GM12878 (cell line): ENCODE results near the gene ELMO3. TPM values are rescaled to one million over a fixed set of nuclear protein-coding genes. Genes with fewer than 3 reads are reported as not detected.
A peak's percentile ranks its signal among the peaks of the same experiment; 100 is the strongest.

Experiments
- ATAC-seq: fragments of 200-7000 bp; cut with Tn5 transposase; 3 replicates; pipeline ENCODE4 v1.9.1; 2020; ENCODE audit warnings: mild to moderate bottlenecking, moderate library complexity
- BruUV-seq: library from RNA; stranded (reverse); fragments of 400-500 nt; replicated peaks from 2 replicates; lab custom pipeline; 2021; lab: Mats Ljungman, UMichigan
- CTCF ChIA-PET: fragments of 300-600 bp; sonication (Branson Sonifier 250); formaldehyde crosslinking; extraction: SDS; loops from one replicate; lab custom pipeline; 2021; ENCODE audit warnings: inconsistent platforms; lab: Yijun Ruan, JAX
- POLR2A ChIA-PET: fragments of 350-600 bp; formaldehyde crosslinking; extraction: SDS; loops from one replicate; lab custom pipeline; 2021; ENCODE audit warnings: inconsistent platforms; lab: Charles Lee
- RAD21 ChIA-PET: fragments of 300-600 bp; sonication (Branson Sonifier 250); formaldehyde crosslinking; loops from one replicate; lab custom pipeline; 2023; ENCODE audit warnings: antibody characterized with exemption; ENCODE audit not compliant: unreplicated experiment; lab: Charles Lee
- SMC1A ChIA-PET: fragments of 300-600 bp; sonication (Branson Sonifier 250); formaldehyde crosslinking; loops from one replicate; lab custom pipeline; 2023; ENCODE audit not compliant: unreplicated experiment, uncharacterized antibody; lab: Charles Lee
- DNase-seq: peaks from one replicate; pipeline ENCODE4 v3.0.0-alpha.2; 2011; ENCODE audit warnings: low read depth, low spot score
- FAIRE-seq: peaks from 3 replicates; lab custom pipeline; 2011; peaks lifted over from hg19 to GRCh38; lab: Jason Lieb, UNC
- H2AFZ ChIP-seq: 2 replicates; pipeline ENCODE4 v1.6.0; 2011; ENCODE audit warnings: low read depth, low read length, control low read depth; ENCODE audit not compliant: control insufficient read depth
- H3K27ac ChIP-seq: 2 replicates; pipeline ENCODE4 v1.5.1; 2011; ENCODE audit warnings: control low read depth; ENCODE audit not compliant: control insufficient read depth, insufficient read depth
- H3K27me3 ChIP-seq, 2 experiments: replicated peaks in 1 of 2; 2 replicates each; pipeline versions ENCODE4 v1.6.0 to v1.6.1; 2011; ENCODE audit warnings: low read length in 1 of 2; ENCODE audit not compliant: control insufficient read depth in 2 of 2, insufficient read depth in 2 of 2
- H3K36me3 ChIP-seq, 2 experiments: 2 replicates each; pipeline ENCODE4 v1.5.1; 2011; ENCODE audit warnings: low read length in 1 of 2; ENCODE audit not compliant: control insufficient read depth in 2 of 2, insufficient read depth in 2 of 2
- H3K4me1 ChIP-seq: 2 replicates; pipeline ENCODE4 v1.6.1; 2011; ENCODE audit warnings: mild to moderate bottlenecking, low read length, moderate library complexity, mixed read lengths; ENCODE audit not compliant: control insufficient read depth, insufficient read depth
- H3K4me2 ChIP-seq: 2 replicates; pipeline ENCODE4 v1.6.0; 2011; ENCODE audit warnings: control low read depth; ENCODE audit not compliant: control insufficient read depth, insufficient read depth
- H3K4me3 ChIP-seq: fragments of 200-600 bp; sonication (generic); 2 replicates; pipeline ENCODE4 v1.5.1; 2016
- H3K79me2 ChIP-seq: 2 replicates; pipeline ENCODE4 v1.6.0; 2011; ENCODE audit warnings: low read length; ENCODE audit not compliant: control insufficient read depth, insufficient read depth
- H3K9ac ChIP-seq: 2 replicates; pipeline ENCODE4 v1.8.0; 2011; ENCODE audit warnings: low read length, control low read depth, mixed read lengths; ENCODE audit not compliant: control insufficient read depth, insufficient read depth
- H3K9me3 ChIP-seq: replicated peaks from 3 replicates; pipeline ENCODE4 v1.5.1; 2011; ENCODE audit warnings: mild to moderate bottlenecking, low read length; ENCODE audit not compliant: control insufficient read depth, insufficient read depth
- H4K20me1 ChIP-seq: 2 replicates; pipeline ENCODE4 v1.6.0; 2011; ENCODE audit not compliant: control insufficient read depth, insufficient read depth
- BMI1 ChIP-seq: fragments of 450-650 bp; IDR thresholded peaks from 2 replicates; pipeline ENCODE4 v1.6.1; 2016; ENCODE audit warnings: mild to moderate bottlenecking, moderate library complexity, borderline replicate concordance
- CREM ChIP-seq: IDR thresholded peaks from 2 replicates; pipeline ENCODE4 v1.6.1; 2014; ENCODE audit warnings: antibody characterized with exemption, low read depth
- GABPA ChIP-seq: IDR thresholded peaks from 2 replicates; pipeline ENCODE4 v1.6.1; 2014; ENCODE audit warnings: antibody characterized with exemption, low read depth, mild to moderate bottlenecking, inconsistent platforms
- IKZF1 ChIP-seq: fragments of 450-650 bp; conservative IDR thresholded peaks from 2 replicates; pipeline ENCODE4 v1.6.1; 2017; ENCODE audit warnings: antibody characterized with exemption, mild to moderate bottlenecking
- MTA2 ChIP-seq: fragments of 450-650 bp; IDR thresholded peaks from 2 replicates; pipeline ENCODE4 v1.6.1; 2016; ENCODE audit warnings: low read depth, mild to moderate bottlenecking, moderate library complexity
- NFYB ChIP-seq: IDR thresholded peaks from 2 replicates; pipeline ENCODE4 v1.6.1; 2011; ENCODE audit warnings: low read depth, mild to moderate bottlenecking, low read length, improper control_type of control experiment, moderate library complexity; ENCODE audit not compliant: insufficient read depth
- RB1 ChIP-seq: fragments of 450-650 bp; formaldehyde crosslinking; IDR thresholded peaks from 2 replicates; pipeline ENCODE4 v1.6.1; 2017; ENCODE audit warnings: mild to moderate bottlenecking, borderline replicate concordance
- RFX5 ChIP-seq: IDR thresholded peaks from 2 replicates; pipeline ENCODE4 v1.6.1; 2011; ENCODE audit warnings: low read depth, low read length, improper control_type of control experiment
- SUZ12 ChIP-seq: fragments of 200-600 bp; sonication (generic); IDR thresholded peaks from one replicate; pipeline ENCODE4 v1.6.1; 2018; ENCODE audit warnings: antibody characterized with exemption, mild to moderate bottlenecking; ENCODE audit not compliant: unreplicated experiment
- TAF1 ChIP-seq: IDR thresholded peaks from 2 replicates; pipeline ENCODE4 v1.6.1; 2011; ENCODE audit warnings: mild to moderate bottlenecking, low read depth, low read length, borderline replicate concordance
- USF1 ChIP-seq: IDR thresholded peaks from 2 replicates; pipeline ENCODE4 v1.6.1; 2011; ENCODE audit warnings: borderline replicate concordance, low read depth, mild to moderate bottlenecking, moderate library complexity, mixed read lengths, low read length; ENCODE audit not compliant: insufficient read depth; ENCODE audit errors: extremely low read length
- ZNF384 ChIP-seq: IDR thresholded peaks from 2 replicates; pipeline ENCODE4 v1.6.1; 2012; ENCODE audit warnings: low read depth, mild to moderate bottlenecking, low read length, improper control_type of control experiment, borderline replicate concordance
- WGBS: methylation state at CpG from one replicate; pipeline ENCODE4 v1.1.6; 2016; ENCODE audit warnings: low lambda C conversion rate; ENCODE audit not compliant: insufficient replicate concordance, insufficient coverage; ENCODE audit errors: missing lambda C conversion rate; 5-methylcytosine and 5-hydroxymethylcytosine counted together
- in situ Hi-C: fragments of 300-500 bp; cut with MboI; formaldehyde crosslinking; loops from 9 replicates; pipeline ENCODE4 v1.14.3; 2018; ENCODE audit warnings: mixed read lengths
- intact Hi-C: fragments of 100-400 bp; cut with micrococcal nuclease; formaldehyde crosslinking; loops from one replicate; pipeline ENCODE4 v1.14.2; 2022; ENCODE audit not compliant: unreplicated experiment
- polyA plus RNA-seq, 11 experiments: library from polyadenylated mRNA; depleted of rRNA in 4 of 11; unstranded in 6 of 11; stranded (reverse) in 5 of 11; fragments of >200 nt; fragmentation: Nextera tagmentation in 4 of 11; fragmentation: Illumina TruSeq in 1 of 11; extraction: Ambion mirVana in 4 of 11; extraction: Trizol in 1 of 11; gene quantifications; 1 replicate in 1 of 11; 2 replicates in 10 of 11; pipeline versions ENCODE4 v1.2.1 to v1.2.3, GENCODE V29; 2011 to 2016; ENCODE audit warnings: inconsistent platforms in 2 of 11, missing spikeins in 2 of 11, low read depth in 1 of 11
- total RNA-seq, 4 experiments: library from RNA; depleted of rRNA in 3 of 4; stranded (reverse); fragments of >200 nt in 3 of 4; fragmentation: Illumina TruSeq in 1 of 4; extraction: Trizol in 1 of 4; gene quantifications; 2 replicates each; pipeline versions ENCODE4 v1.2.1 to v1.2.3, GENCODE V29; 2013 to 2021
- TF ChIP-seq, protein P1 (sequence below): fragments of 450-650 bp; IDR thresholded peaks from 2 replicates; pipeline ENCODE4 v1.6.1; 2017; ENCODE audit warnings: mild to moderate bottlenecking

The ELMO3 gene
- total and polyA plus RNA-seq, 10 of the 15 experiments (the other 5 are each of a cell fraction or from before 2014, with no cell fraction given), result 0.05 to 4.7 (median 0.96) TPM; not detected in 1

- in situ Hi-C loops (no loop called here), intact Hi-C loops (no loop called here)
- H3K4me1 ChIP-seq, result peaks cover 16% of the 10 kb centered on the region
- POLR2A ChIA-PET, result interaction anchor here (0.7 to 1.0 kb wide), 2 partner anchors 75 to 92 kb away, joined by 3 to 4 read pairs; no protein-coding TSS in a partner anchor
- ATAC-seq, result no peak
- WGBS, result 58% methylated on average over 4 of the region's 4 CpGs
- H3K4me3 ChIP-seq, result no peak overlapping the region
- no peaks in the 10 kb centered on the region for H4K20me1 ChIP-seq
- RAD21 ChIA-PET, result interaction anchor here (0.9 to 1.9 kb wide), 2 partner anchors 11 to 23 kb away, joined by 4 read pairs; partner anchors contain the start of gene TMEM208
- TF ChIP-seq RFX5 (no peak), CREM (no peak), RB1 (no peak), SUZ12 (no peak), MTA2 (no peak), IKZF1 (no peak), USF1 (no peak), NFYB (no peak), ZNF384 (no peak), TAF1 (no peak), BMI1 (no peak), GABPA (no peak)
- TF ChIP-seq, protein P1, sequence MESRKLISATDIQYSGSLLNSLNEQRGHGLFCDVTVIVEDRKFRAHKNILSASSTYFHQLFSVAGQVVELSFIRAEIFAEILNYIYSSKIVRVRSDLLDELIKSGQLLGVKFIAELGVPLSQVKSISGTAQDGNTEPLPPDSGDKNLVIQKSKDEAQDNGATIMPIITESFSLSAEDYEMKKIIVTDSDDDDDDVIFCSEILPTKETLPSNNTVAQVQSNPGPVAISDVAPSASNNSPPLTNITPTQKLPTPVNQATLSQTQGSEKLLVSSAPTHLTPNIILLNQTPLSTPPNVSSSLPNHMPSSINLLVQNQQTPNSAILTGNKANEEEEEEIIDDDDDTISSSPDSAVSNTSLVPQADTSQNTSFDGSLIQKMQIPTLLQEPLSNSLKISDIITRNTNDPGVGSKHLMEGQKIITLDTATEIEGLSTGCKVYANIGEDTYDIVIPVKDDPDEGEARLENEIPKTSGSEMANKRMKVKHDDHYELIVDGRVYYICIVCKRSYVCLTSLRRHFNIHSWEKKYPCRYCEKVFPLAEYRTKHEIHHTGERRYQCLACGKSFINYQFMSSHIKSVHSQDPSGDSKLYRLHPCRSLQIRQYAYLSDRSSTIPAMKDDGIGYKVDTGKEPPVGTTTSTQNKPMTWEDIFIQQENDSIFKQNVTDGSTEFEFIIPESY, result no peak
- no peak for FAIRE-seq
- no peaks in the 10 kb centered on the region for H3K36me3 ChIP-seq
- BruUV-seq, result no TSS peak
- H3K27me3 ChIP-seq, result no peaks in the 10 kb centered on the region; a peak in 1 of 4 replicates
- peaks cover 11% of the 10 kb centered on the region for H3K79me2 ChIP-seq
- SMC1A ChIA-PET, result interaction anchor here (0.6 to 2.3 kb wide), 3 partner anchors 10 to 105 kb away, joined by 3 to 6 read pairs (median 3); no protein-coding TSS in a partner anchor
- CTCF ChIA-PET, result interaction anchor here (1.1 to 2.4 kb wide), 2 partner anchors 11 to 89 kb away, joined by 4 to 6 read pairs; no protein-coding TSS in a partner anchor
- DNase-seq, result no peak
- no peaks in the 10 kb centered on the region for H3K9me3 ChIP-seq
- H2AFZ ChIP-seq, result no peak overlapping the region; the same call in 1 of the 2 replicates
- H3K4me2 ChIP-seq, result peak overlapping the region; percentile 92; the same call in 1 of the 2 replicates
- no peak overlapping the region for H3K27ac ChIP-seq
- H3K9ac ChIP-seq, result no peak overlapping the region
Observed at GRCh38 chr16:67250045-67250327, 51.1 kb downstream of the ELMO3 start.
